HepG2 (cell line): ENCODE measurements around the gene CENPO. TPM values are rescaled to one million over a fixed set of nuclear protein-coding genes. Genes with fewer than 3 reads are reported as not detected.

ENCODE experiments used
- AGO2 ChIP-seq: fragments of 200-400 bp; formaldehyde crosslinking; optimal IDR thresholded peaks from 2 replicates; pipeline ENCODE3; 2017; ENCODE audit warnings: mild to moderate bottlenecking, low read depth, low read length, moderate library complexity
- BCLAF1 ChIP-seq: fragments of 450-650 bp; IDR thresholded peaks from 2 replicates; pipeline ENCODE4 v1.6.1; 2017; ENCODE audit warnings: mild to moderate bottlenecking
- CC2D1A ChIP-seq: sonication (generic); formaldehyde crosslinking; IDR thresholded peaks from 2 replicates; pipeline ENCODE4 v1.8.1; 2023; ENCODE audit warnings: mild to moderate bottlenecking, missing genetic modification reagents
- DNMT1 ChIP-seq: sonication (generic); formaldehyde crosslinking; IDR thresholded peaks from 2 replicates; pipeline ENCODE4 v1.5.1; 2020; ENCODE audit warnings: mild to moderate bottlenecking, missing genetic modification reagents
- GATA4 ChIP-seq: sonication (generic); IDR thresholded peaks from 2 replicates; pipeline ENCODE4 v1.6.1; 2016; ENCODE audit warnings: antibody characterized with exemption, low read depth, borderline replicate concordance
- NBN ChIP-seq: fragments of 450-650 bp; conservative IDR thresholded peaks from 2 replicates; pipeline ENCODE4 v1.6.1; 2017
- RAD21 ChIP-seq: fragments of 450-650 bp; formaldehyde crosslinking; IDR thresholded peaks from 2 replicates; pipeline ENCODE4 v1.5.0; 2020; ENCODE audit warnings: mild to moderate bottlenecking
- TBX3 ChIP-seq: fragments of 450-650 bp; IDR thresholded peaks from 2 replicates; pipeline ENCODE4 v1.6.1; 2017; ENCODE audit warnings: antibody characterized with exemption, mild to moderate bottlenecking, inconsistent platforms, borderline replicate concordance
- TEAD3 ChIP-seq: optimal IDR thresholded peaks from 2 replicates; pipeline ENCODE3; 2016; ENCODE audit warnings: borderline replicate concordance
- ZBTB25 ChIP-seq: IDR thresholded peaks from 2 replicates; pipeline ENCODE4 v1.6.1; 2018; ENCODE audit warnings: missing genetic modification reagents
- ZBTB26 ChIP-seq: IDR thresholded peaks from 2 replicates; pipeline ENCODE4 v1.6.1; 2016; ENCODE audit warnings: missing compliant biosample characterization, missing genetic modification reagents, borderline replicate concordance
- ZBTB33 ChIP-seq: sonication (generic); formaldehyde crosslinking; IDR thresholded peaks from 2 replicates; pipeline ENCODE4 v1.4.0; 2020; ENCODE audit warnings: missing genetic modification reagents
- ZBTB38 ChIP-seq: sonication (generic); formaldehyde crosslinking; IDR thresholded peaks from 2 replicates; pipeline ENCODE4 v1.5.1; 2020; ENCODE audit warnings: mild to moderate bottlenecking, missing genetic modification reagents
- ZMYM4 ChIP-seq: sonication (generic); formaldehyde crosslinking; IDR thresholded peaks from 2 replicates; pipeline ENCODE4 v1.8.1; 2023; ENCODE audit warnings: mild to moderate bottlenecking, missing genetic modification reagents
- ZNF101 ChIP-seq: sonication (generic); formaldehyde crosslinking; IDR thresholded peaks from 2 replicates; pipeline ENCODE4 v1.4.0; 2020; ENCODE audit warnings: mild to moderate bottlenecking, low read depth, missing genetic modification reagents, borderline replicate concordance
- ZNF281 ChIP-seq: sonication (generic); formaldehyde crosslinking; IDR thresholded peaks from 2 replicates; pipeline ENCODE4 v1.4.0; 2020; ENCODE audit warnings: missing genetic modification reagents, borderline replicate concordance
- ZNF788 ChIP-seq: sonication (generic); formaldehyde crosslinking; IDR thresholded peaks from 2 replicates; pipeline ENCODE4 v1.5.0; 2020; ENCODE audit warnings: mild to moderate bottlenecking, missing genetic modification reagents, borderline replicate concordance
- polyA plus RNA-seq, 8 experiments: library from polyadenylated mRNA; depleted of rRNA in 3 of 8; stranded (reverse) in 7 of 8; unstranded in 1 of 8; fragments of >200 nt; fragmentation: Illumina TruSeq in 4 of 8; extraction: Trizol in 4 of 8; gene quantifications; 2 replicates each; pipeline versions ENCODE4 v1.2.1 to v1.2.3, GENCODE V29; 2011 to 2016; ENCODE audit warnings: low read depth in 4 of 8, missing spikeins in 1 of 8, mixed read lengths in 1 of 8; ENCODE audit not compliant: insufficient read depth in 1 of 8
- total RNA-seq, 5 experiments: library from RNA; depleted of rRNA; stranded (reverse); fragments of >200 nt; fragmentation: Illumina TruSeq; extraction: Trizol; gene quantifications; 2 replicates each; pipeline ENCODE4 v1.2.3, GENCODE V29; 2016; ENCODE audit warnings: low read depth in 1 of 5

CENPO gene
- total and polyA plus RNA-seq, 2 of the 13 experiments (the other 11 are each of a cell fraction or from before 2014, with no cell fraction given): 19.7 to 35.5 TPM

- TF ChIP-seq BCLAF1: no peak
- peak; percentile 92 for TF ChIP-seq AGO2
- no peak for TF ChIP-seq ZNF281 (CRISPR knock-in tag)
- no peak for TF ChIP-seq CC2D1A (CRISPR knock-in tag)
- peak; percentile 60 for TF ChIP-seq TEAD3 (CRISPR knock-in tag)
- TF ChIP-seq GATA4: no peak
- 0 out of 2 replicates have a peak, but pooled peaks have one; percentile 47 for TF ChIP-seq ZBTB38 (CRISPR knock-in tag)
- no peak for TF ChIP-seq ZBTB33
- no peak for TF ChIP-seq TBX3
- TF ChIP-seq ZNF101 (CRISPR knock-in tag): no peak
- peak; percentile 53 for TF ChIP-seq ZMYM4 (CRISPR knock-in tag)
- TF ChIP-seq DNMT1: peak; percentile 51; the same call in 1 of the 2 replicates
- TF ChIP-seq ZBTB25 (CRISPR knock-in tag): peak; percentile 60; the same call in 1 of the 2 replicates
- TF ChIP-seq NBN: no peak
- TF ChIP-seq ZNF788 (CRISPR knock-in tag): peak; percentile 53; the same call in 1 of the 2 replicates
- no peak; the same call in 1 of the 2 replicates for TF ChIP-seq ZBTB26
- peak; percentile 88 for TF ChIP-seq RAD21 (CRISPR knock-in tag)
Measured at GRCh38 chr2:24827321-24828237, 34.4 kb downstream of the CENPO start (continued).
